Mesenteric fat pad (tissue), 1 donor: ENCODE results near the gene VWA3B. TPM values are rescaled to one million over a fixed set of nuclear protein-coding genes. Genes with fewer than 3 reads are reported as not detected.
"Not testable (repeated sequence)": the region's sequence is repeated elsewhere in the genome, so short reads cannot be mapped to it uniquely, and the experiment has no call there.

Source experiments
- DNase-seq: peaks from one replicate; pipeline ENCODE4 v3.0.0-alpha.2; 2020; ENCODE audit warnings: low spot score
- total RNA-seq: library from RNA; stranded (reverse); fragmentation: NEBNext Ultra II Directional; extraction: Animal tissue kit (Norgen Biotek cat#: 25700); gene quantifications from one replicate; pipeline ENCODE4 v1.2.1, GENCODE V29; 2021
- donor health status: DM: yes; HTN: yes; CAD: no.

Gene VWA3B
- total RNA-seq, 1 donor from 2014 or later: not detected

DNA sequence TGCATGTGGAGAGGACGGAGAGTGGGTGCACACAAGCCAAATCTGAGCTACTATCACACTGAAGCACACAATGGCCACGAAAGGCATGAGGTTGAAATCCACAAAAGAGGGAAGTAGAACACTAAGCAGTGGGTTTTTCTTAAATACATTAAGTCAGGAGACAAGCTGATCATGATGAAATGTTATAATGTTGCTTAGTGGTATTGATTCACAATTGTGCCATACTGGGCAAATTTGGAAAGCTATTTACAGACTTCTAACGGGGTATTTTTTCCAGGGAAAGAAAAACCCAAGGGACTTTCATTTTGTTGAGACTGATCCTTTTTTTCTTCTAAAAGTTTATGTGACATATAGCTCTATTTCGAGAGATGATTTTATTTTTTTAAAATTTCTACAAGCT is 158.5 kb downstream of the VWA3B start:
- DNase-seq: no peak

DNA sequence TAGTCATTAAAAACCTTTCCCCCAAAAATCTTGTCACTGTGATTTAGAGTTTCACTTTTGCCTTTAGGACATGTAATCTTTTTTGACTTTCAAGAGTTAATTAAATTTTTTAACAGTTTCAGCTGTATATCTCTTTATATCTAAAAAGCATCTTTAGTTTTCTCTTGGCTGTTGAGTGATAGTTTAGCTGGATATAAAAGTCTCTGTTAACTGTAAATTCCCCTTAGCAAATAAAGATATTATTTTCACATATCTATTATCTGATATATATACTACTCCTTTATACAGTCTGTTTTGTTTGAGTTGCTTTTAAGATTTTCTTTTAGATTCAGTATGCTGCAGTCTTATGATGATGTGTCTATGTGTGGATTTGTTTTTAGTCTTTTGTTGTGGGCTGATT is 160.4 kb downstream of the VWA3B start:
- DNase-seq: no peak

DNA sequence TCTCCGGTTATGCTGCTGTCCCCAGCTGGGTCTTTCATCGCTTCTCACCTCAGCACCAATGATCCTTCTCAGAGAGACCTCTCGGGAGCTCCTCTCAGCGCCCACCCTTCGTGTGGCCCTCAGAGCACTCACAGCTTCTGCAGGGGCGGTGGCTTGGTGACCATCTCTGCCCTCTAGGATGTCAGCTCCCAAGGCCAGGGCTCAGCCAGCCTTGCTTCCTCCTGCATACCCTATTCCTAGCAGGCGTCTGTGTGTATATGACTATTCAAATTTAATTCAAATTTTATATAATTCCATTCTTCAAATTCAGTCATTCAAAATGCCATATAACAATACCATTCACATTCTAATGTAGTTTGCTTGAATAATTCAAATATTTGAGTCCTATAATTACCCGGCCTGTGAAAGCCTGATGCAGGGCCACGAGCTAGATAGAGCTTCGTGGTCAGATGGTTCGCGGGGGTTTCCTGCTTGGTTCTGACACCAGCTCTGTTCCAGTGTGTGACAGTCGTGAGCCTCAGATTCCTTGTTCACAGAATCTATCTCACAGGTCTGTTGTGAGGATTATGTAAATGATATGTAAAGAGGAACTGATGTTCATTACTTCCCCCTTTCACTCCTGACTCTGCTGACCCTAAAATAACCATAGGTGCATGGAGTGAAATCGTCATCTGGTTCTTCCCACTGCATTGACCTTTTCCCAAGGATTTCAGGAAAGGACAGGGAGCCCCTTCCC is 165.2 kb downstream of the VWA3B start:
- DNase-seq: no peak

DNA sequence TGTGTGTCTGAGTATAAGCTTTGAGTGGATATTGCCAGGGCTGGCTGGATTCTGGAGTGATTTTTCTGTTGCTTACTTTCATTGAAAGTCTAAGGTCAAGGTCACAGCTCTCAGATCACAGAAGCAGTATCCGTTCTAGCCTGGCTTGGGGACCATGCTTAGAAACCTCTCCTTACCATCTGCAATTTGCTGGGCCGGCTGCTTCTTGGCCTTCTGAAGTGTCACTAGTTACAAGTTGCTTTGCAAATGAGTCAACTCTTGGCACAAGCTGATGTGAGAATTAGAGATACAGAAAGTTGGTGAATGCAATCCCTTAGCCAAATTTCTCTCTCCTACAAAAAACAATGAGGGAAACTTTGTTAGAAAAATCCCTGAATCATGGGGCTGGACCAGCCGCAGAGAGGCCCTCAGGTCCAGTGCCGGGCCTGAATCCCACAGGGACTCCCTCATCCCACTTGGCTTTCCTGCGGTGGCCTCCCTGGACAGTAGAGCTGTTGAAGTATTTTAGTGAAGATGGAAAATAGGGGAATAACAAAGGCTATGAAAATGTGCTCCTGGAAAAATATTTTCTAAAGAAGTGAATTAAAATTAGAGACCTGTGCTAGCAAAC is 166.6 kb downstream of the VWA3B start:
- DNase-seq: no peak

DNA sequence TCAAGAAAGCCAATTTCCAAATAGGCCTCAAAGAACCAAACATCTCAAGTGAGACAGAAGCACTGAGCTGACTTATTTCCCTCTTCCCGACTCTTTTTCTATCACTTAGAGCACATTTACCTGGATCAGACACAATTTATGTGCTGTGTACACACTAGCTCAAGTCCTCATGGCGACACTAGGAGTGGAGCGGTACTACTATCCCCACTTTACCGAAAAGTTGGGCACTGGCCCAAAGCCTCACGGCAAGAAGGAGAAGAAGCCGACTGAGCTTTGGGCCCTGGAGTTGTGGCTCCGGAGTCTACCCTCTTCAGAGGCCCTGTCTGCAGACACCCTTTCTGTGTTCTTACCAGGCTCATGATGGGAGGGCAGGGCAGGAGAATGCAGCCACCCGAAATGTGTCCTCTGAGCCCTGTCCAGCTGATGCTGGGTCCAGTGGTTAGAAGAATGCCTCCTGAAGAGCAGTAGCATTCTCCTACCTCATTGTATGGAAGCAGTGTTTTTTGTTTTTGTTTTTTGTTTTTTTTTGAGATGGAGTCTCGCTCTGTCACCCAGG is 167.6 kb downstream of the VWA3B start:
- no peak for DNase-seq

DNA sequence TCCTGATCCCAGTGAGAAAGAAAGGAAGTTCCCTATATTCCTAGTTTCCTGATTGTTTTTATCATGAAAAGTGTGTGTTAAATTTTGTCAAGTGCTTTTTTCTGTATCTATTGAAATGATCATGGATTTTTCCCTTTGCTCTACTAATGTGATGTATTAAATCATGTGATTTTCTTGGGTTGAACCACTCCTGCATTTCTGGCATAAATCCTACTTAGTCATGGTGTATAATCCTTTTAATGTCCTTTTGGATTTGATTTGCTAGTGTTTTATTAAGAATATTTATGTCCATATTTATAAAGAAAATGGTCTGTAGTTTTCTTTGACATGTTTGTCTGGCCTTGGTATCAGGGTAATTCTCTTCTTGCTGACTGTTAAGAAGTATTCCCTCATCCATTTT is 171.9 kb downstream of the VWA3B start:
- DNase-seq: no peak

DNA sequence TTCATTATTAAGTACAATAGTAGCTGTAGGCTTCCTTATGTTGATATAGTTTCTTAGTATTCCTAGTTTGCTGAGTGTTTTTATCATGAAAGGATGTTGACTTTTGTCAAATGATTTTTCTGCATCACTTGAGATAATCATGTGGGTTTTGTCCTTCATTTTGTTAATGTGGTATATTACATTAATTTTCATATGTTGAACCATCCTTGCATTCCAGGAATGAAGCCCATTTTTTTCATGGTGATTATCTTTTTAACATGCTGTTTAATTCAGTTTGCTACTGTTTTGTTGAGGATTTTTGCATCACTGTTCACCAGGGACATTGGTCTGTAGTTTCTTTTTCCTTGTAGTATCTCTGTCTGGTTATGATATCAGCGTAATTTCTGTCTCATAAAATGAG is 176.4 kb downstream of the VWA3B start:
- no peak for DNase-seq

DNA sequence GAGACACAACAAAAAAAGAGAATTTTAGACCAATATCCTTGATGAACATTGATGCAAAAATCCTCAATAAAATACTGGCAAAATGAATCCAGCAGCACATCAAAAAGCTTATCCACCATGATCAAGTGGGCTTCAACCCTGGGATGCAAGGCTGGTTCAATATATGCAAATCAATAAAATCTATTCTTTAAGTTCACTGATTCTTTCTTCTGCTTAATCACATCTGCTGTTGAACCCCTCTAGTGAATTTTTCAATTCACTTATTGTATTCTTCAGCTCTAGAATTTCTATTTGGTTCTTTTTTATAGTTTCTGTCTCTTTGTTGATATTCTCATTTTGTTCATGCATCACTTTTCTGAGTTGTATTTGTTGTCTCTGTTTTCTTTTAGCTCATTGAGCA is 181.3 kb downstream of the VWA3B start:
- DNase-seq: not testable (repeated sequence)

DNA sequence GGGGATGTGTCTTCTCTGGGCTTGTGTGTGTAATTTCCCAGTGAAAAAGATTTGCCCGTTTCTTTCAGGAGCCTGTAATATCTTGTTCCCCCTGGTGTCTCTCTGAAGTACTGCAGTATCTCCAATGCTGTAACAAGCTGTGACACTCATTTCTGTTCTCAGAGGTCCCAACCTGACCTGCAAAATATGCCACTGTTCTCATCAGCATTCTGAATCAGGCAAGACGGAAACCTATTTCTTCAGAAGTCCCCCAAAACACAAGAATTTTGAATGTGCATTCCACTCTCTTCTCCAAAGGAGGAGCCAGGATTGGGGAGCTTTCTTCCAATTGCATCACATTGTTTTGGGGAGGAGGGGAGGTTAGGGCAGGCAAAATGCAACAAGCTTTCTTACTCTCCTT is 182.3 kb downstream of the VWA3B start:
- DNase-seq: no peak

DNA sequence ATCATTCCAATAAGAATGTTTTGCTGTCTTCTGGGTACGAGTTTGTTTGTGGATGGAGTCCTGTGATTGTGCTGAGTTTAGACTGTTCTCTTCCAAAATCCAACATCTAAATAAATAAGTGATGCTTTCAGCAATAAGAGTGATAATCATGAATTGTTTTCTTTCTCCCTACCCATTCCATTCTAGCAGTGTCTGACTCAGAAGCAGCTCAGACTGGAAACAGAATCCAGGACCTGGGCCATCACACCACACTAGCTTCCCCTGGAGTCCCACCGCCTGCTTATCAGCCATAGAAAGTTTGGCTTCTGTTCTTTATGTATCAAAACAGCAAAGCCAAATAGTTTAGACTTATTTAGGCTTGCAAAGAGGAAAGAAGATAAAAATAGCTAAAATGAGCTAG is 182.9 kb downstream of the VWA3B start:
- DNase-seq: no peak

DNA sequence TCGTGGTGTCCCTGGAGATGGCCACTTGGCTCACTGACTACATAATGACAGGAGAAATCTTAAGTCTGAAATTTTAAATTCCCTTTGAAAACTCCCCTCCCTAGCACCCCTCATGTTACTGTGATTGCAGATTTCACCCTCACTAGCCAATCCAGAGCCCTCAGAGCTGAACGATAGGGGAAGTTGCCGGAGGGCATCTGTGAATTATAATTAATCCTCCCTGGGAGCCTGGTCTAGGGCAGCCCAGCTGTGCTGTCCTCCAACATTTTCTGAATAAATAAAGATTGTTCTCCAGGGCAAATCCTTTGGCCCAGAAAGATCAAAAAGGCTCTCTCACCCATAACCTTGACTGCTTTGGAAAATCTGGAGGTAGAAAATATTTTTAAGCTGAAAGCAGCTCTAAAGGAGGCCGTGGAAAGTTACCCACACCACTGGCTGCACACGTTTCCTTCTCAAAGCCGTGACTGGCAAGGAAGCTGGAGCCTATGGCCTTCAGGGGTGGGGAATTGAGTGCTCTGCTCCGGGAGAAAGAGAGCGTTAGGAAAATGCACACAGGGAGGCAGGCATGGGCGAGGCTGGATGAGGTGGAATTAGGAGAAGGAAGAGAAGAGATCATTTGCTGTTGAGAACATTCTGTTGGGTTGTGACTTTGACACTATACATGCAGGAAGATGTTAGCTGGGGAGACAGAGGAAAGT is 190.3 kb downstream of the VWA3B start:
- DNase-seq: no peak

DNA sequence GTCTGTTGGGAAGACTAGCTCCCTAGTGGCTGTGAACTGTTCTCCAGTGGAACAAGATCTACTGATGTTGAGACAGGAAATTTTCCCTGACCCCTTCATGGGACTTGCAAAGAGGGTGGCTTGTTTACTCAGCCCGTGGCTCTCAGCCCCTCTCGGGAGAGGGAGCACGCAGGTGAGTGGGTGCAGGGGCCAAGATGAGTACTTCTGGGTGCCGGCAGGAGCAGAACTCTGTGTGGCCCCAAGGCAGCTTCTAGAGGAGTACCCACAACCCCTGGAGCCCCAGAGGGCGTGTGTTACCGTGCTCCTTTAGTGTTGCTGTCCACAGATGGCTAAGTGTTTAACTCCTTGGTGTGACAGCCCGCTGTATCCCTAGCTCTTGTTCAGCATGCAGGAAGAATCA is 191.1 kb downstream of the VWA3B start:
- DNase-seq: no peak

DNA sequence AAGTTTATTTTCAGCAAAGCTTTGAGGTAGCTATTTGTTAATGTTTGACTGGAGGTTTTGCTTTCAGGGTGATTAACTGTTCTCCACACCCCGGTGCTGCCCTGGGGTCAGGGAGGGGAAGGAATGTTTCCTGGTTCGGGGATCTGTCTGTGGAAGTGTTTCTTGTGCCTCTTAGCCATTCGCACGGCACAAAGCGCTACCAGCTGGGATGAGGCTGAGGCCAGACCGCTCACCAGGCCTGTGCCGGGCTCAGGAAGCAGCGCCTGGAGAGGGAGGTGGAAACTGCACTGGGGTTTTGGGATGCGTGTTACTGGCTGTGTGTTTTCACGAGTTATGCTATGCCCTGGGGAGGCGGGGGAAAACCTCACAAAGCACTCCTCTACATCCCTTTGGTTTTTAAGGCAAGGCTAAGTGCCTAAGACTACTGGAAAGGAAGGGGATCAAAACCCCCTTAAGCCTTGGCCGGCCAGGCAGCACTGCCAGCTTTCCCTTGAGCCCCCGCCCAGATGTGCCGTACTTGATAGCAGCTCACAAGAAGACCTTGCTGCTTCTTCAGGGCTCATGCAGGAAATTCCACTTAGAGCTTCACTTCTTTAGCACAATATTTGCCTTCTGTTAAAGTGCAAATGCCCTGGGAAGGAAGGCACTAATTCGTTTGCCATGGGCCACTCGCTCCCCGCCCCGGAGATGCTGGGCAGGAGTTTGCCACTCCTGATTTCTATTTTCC is 193.6 kb downstream of the VWA3B start:
- peak; percentile 60 for DNase-seq

DNA sequence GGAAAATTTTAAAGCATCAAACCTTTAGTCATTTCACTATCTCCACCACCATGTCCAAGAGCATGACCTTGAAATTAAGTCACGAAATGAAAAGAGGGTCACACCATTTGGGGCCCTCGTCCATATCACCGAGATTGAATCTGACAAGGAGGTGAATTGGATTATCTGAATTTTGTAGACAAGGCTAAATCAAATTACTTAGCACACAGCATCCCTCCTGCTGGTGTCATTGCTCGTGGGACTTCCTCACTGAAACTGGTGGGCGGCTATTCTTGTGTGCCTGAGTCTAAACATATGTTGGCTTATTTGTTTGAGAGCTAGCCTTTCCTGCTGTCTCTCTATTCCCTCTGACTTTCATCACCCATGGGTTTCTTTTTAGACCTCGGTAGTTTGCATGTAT is 194.6 kb downstream of the VWA3B start:
- peak; percentile 3 for DNase-seq

DNA sequence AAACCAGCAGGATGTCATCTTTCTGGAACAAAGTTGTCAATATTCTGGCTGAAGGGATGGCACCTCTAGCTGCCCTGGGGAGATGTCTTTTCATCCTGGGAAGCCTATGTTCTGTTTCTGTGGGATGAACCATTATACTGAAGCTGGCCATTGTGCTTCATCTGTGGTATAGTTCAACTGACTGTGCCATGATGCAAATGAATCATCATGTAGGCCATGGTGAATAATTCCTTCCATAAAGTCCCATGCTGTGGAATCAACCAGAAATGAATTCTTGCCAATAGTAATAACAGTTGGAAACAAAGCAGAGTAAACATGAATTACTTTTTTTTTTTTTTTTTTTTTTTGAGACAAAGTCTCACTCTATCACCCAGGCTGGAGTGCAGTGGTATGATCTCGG is 195.1 kb downstream of the VWA3B start:
- DNase-seq: no peak

DNA sequence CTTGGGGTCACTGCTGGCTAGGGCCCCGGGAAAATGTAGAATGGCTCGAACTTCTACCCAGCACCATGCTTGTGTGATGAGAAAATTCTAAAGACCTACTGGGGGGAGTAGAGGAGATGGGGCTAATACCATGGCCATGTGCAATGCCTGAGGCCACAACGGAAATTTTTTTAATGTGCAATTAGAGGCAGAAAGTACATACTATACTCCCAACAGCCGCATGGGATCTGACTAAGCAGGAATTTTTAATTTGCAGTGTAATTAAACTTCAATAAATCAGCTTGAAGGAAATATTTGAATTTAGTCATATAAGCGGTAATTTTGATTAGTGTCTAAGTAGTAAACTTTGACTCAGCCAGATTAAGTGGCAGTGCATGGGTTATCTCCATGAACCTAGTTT is 206.1 kb downstream of the VWA3B start:
- DNase-seq: no peak

DNA sequence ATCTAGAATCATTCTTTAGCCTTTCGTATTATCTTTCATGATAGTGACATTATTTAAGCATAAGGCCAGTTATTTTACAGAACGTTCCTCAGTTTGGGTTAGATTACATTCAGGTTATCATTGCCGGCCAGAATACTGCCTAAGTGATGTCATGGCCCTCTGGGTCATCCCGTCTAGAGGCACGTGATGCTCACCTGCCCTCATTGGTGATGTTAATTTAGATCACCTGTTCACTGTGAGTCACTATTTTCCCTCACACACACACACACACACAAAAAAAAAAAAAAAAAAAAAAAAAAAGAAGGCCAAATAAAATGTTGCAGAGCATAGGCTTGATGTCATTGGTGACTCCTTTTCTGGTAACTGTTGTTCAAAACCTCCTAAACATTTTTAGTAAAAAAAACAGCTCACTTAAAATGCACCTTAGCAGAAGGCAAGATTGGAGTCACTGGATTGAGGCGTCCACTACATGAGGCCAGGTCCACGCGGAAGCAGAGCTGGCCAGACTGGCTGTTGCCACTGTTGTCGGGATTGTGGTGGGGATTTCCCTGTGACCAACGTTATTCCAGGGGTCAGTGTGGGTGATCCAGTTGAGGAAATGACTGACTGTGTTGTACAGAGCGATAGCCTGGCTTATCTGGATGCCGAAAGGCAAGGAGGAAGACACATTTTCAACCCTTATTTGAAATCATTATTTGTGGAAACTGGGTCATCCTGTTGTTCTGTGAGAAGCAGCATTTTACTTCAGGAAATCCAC is 207.1 kb downstream of the VWA3B start:
- DNase-seq: no peak

DNA sequence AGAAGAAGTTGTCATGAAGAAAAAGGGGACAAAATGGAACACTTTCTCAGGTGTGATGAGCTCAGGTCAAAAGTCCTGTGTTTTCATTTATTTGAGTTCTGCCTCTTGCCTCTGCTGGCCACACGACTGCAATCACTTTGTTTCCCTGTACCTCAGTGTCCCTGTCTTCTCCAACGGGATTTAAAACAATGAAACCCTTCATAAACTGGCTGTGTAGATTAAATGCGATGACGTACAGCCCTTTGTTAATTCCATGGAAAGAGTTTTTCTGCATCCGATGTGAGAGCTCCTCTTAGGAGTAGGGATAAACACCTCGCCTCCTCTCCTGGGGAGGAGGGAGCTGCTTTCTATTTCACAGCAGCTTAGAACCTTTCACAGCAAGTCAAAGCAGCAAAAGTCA is 207.7 kb downstream of the VWA3B start:
- no peak for DNase-seq

DNA sequence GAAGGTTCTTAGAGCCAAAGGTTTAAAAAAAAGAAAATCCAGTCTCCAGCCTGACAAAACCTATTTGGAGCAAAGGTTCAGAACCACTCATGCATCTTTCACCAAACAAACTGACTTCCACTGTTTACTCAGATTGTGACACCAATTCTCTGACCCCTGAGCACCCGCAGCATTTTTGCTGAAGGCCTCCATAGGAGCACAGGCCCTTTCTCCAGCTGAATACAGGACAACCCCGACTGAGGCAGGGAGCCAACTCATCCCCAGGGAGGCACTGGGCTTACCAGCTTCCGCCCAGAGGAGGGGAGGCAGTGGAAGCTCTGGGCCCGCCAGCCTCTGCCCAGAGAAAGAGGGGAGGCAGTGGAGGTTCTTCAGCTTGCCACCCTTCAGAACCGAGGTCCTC is 208.3 kb downstream of the VWA3B start:
- no peak for DNase-seq

DNA sequence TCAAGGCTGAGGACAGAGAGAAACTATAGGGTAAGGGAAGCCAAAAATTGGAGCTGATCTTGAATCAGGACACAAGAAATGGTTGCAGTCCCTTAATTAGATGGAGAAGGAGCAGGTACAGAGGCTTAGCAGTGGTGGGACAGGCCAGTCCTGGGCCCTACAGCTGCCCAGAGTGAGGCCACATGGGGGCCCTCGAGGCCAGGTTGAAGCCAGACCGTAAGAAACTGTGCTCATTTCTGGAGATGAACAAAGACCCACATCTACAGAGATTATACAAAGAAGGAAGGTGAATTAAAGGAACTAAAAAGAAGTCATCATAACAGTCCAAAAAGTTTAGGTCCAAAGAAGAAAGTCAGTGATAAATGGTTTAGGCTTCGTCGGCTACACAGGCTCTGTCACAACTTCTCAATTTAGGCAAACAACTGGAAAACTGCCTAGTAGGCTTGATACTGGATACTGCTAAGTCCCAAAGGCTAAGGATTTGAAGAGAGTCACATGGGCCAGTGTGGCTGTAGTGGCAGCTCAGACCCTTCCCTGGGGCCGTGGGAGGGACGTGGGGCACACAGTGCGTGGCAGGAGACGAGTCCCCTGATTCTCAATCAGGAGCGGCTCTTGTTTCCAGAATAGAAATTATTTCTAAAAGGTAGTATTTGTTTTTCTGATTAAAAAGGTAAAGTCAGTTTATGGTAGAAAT is 208.9 kb downstream of the VWA3B start:
- no peak for DNase-seq
